CD4-positive, alpha-beta T cell (primary cell): ENCODE measurements around the gene FARP1. TPM values are rescaled to one million over a fixed set of nuclear protein-coding genes. Genes with fewer than 3 reads are reported as not detected.

Experiments
- ATAC-seq: fragments of 200-7000 bp; cut with Tn5 transposase; one replicate; pipeline ENCODE4 v1.10.0; 2022; ENCODE audit warnings: mild to moderate bottlenecking; ENCODE audit not compliant: poor library complexity
- CTCF ChIA-PET: fragments of 350-600 bp; sonication (Branson Sonifier 250); formaldehyde crosslinking; loops from one replicate; lab custom pipeline; 2021; ENCODE audit warnings: antibody characterized with exemption, inconsistent platforms; lab: Charles Lee
- POLR2A ChIA-PET: fragments of 350-600 bp; sonication (Branson Sonifier 250); formaldehyde crosslinking; loops from one replicate; lab custom pipeline; 2021; ENCODE audit warnings: antibody characterized with exemption, inconsistent platforms; lab: Charles Lee
- DNase-seq, 14 experiments: peaks; one replicate each; pipeline ENCODE4 v3.0.0-alpha.2; 2013 to 2020; ENCODE audit warnings: mixed read lengths in 2 of 14
- H3K27ac ChIP-seq, 2 donors: one replicate each; pipeline versions ENCODE4 v1.5.1 to v1.7.0; 2013; ENCODE audit warnings: low read length in 2 of 2, low read depth in 1 of 2, mild to moderate bottlenecking in 1 of 2
- H3K27me3 ChIP-seq, 2 experiments: 1 replicate in 1 of 2; 2 replicates in 1 of 2; pipeline versions ENCODE4 v1.6.1 to v1.7.0; 2013; ENCODE audit warnings: low read length in 2 of 2, control low read depth in 1 of 2, mild to moderate bottlenecking in 1 of 2, moderate library complexity in 1 of 2; ENCODE audit not compliant: insufficient read depth in 2 of 2, control insufficient read depth in 1 of 2
- H3K36me3 ChIP-seq: one replicate; pipeline ENCODE4 v1.6.1; 2013; ENCODE audit warnings: low read length, control low read depth; ENCODE audit not compliant: insufficient read depth
- H3K4me1 ChIP-seq: one replicate; pipeline ENCODE4 v1.6.1; 2013; ENCODE audit warnings: low read length, control low read depth; ENCODE audit not compliant: insufficient read depth
- H3K4me3 ChIP-seq: one replicate; pipeline ENCODE4 v1.5.1; 2013; ENCODE audit warnings: mild to moderate bottlenecking, low read length, moderate library complexity
- H3K9me3 ChIP-seq, 2 experiments: 1 replicate in 1 of 2; 2 replicates in 1 of 2; pipeline versions ENCODE4 v1.6.1 to v1.7.0; 2013; ENCODE audit warnings: low read length in 2 of 2, mild to moderate bottlenecking in 2 of 2, control low read depth in 1 of 2, moderate library complexity in 1 of 2; ENCODE audit not compliant: control insufficient read depth in 1 of 2, insufficient read depth in 1 of 2
- H3K27ac Mint-ChIP-seq: one replicate; pipeline ENCODE4 v1.8.0; 2020; ENCODE audit warnings: mixed read lengths
- H3K27me3 Mint-ChIP-seq: one replicate; pipeline ENCODE4 v1.8.0; 2021; ENCODE audit warnings: mixed read lengths
- H3K36me3 Mint-ChIP-seq: one replicate; pipeline ENCODE4 v1.8.0; 2021; ENCODE audit warnings: low read depth, mixed read lengths
- H3K4me1 Mint-ChIP-seq: one replicate; pipeline ENCODE4 v1.8.0; 2021; ENCODE audit warnings: low read depth, mixed read lengths
- H3K4me3 Mint-ChIP-seq: one replicate; pipeline ENCODE4 v1.8.0; 2020; ENCODE audit warnings: mild to moderate bottlenecking, mixed read lengths
- H3K9me3 Mint-ChIP-seq: one replicate; pipeline ENCODE4 v1.8.0; 2020; ENCODE audit warnings: mixed read lengths
- intact Hi-C, 2 experiments: fragments of 100-400 bp; cut with DNase I in 1 of 2; cut with micrococcal nuclease in 1 of 2; formaldehyde crosslinking; loops; one replicate each; pipeline versions ENCODE4 v1.15.1 to v1.9.0; 2023 to 2025; cut with DNase I, micrococcal nuclease
- total RNA-seq, 174 experiments: library from RNA in 2 of 174; stranded (reverse) in 2 of 174; gene quantifications; one replicate each; pipeline ENCODE4 v1.2.3 and lab custom pipeline; 2021 to 2026
- TF ChIP-seq, protein P1 (sequence below): fragments of 200-600 bp; IDR thresholded peaks from one replicate; pipeline ENCODE4 v1.8.0; 2022; ENCODE audit warnings: antibody characterized with exemption, mild to moderate bottlenecking

The FARP1 gene
- total RNA-seq, 2 experiments from 2014 or later: 0.30 TPM; not detected in 1

DNA sequence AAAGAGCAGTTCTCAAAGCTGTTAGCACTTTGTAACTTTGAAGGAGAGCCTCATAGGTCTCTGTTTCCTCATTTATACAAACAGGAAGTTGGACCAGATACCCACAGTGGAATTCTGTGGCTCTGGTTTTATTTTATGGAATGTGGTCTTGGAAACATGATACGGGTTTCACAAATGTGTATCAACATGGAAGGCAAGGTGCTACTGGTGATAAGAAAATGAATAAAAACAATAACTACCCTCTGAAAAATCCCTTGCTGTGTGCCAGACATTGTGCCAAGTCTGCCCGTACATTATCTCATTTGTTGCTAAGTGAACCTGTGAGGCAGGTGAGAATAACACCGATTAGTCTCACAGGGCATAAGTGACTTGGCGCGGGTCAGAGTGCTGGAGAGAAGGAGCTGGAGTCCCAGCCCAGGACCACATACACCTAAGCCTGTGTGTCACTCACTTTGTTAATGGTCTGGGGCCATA, 79.2 kb downstream of the FARP1 start:
- ChIA-PET POLR2A (no interaction called here), CTCF (no interaction called here)
- H3K4me1 ChIP-seq: no peaks in the 10 kb centered on the region
- H3K27me3 ChIP-seq: no peaks in the 10 kb centered on the region
- no peak overlapping the region for H3K4me3 ChIP-seq
- no peaks in the 10 kb centered on the region for H3K36me3 ChIP-seq
- Mint-ChIP-seq H3K27ac (no peak overlapping the region), H3K9me3 (no peaks in the 10 kb centered on the region), H3K4me1 (no peaks in the 10 kb centered on the region), H3K36me3 (no peaks in the 10 kb centered on the region), H3K27me3 (peaks cover 33% of the 10 kb centered on the region), H3K4me3 (no peak overlapping the region)
- TF ChIP-seq, protein P1, sequence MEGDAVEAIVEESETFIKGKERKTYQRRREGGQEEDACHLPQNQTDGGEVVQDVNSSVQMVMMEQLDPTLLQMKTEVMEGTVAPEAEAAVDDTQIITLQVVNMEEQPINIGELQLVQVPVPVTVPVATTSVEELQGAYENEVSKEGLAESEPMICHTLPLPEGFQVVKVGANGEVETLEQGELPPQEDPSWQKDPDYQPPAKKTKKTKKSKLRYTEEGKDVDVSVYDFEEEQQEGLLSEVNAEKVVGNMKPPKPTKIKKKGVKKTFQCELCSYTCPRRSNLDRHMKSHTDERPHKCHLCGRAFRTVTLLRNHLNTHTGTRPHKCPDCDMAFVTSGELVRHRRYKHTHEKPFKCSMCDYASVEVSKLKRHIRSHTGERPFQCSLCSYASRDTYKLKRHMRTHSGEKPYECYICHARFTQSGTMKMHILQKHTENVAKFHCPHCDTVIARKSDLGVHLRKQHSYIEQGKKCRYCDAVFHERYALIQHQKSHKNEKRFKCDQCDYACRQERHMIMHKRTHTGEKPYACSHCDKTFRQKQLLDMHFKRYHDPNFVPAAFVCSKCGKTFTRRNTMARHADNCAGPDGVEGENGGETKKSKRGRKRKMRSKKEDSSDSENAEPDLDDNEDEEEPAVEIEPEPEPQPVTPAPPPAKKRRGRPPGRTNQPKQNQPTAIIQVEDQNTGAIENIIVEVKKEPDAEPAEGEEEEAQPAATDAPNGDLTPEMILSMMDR: no peak
- no peaks in the 10 kb centered on the region for H3K9me3 ChIP-seq
- ATAC-seq (no peak), DNase-seq (no peak)
- no peak overlapping the region for H3K27ac ChIP-seq
- intact Hi-C loops: no loop called here

DNA sequence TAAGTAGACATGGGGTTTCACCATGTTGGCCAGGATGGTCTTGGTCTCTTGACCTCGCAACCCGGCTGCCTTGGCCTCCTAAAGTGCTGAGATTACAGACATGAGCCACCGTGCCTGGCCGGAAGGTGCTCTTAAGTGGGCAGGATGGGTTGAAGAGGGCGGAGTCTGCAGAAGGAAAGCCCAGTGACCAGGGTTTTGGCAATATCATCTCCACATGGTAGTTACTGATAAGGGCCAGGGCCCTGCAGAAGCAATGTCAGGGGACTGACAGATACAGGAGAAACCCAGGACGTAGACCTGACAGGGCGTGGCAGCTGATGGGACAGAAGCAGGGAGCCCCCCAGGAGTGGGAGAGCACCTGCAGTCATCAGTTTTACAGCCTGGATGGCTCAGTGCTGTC, 79.9 kb downstream of the FARP1 start:
- ChIA-PET CTCF (no interaction called here), POLR2A (no interaction called here)
- no peak for ATAC-seq
- no peaks in the 10 kb centered on the region for H3K4me1 Mint-ChIP-seq
- intact Hi-C loops: no loop called here
- Histone ChIP-seq H3K36me3 (no peaks in the 10 kb centered on the region), H3K27me3 (no peaks in the 10 kb centered on the region), H3K9me3 (no peaks in the 10 kb centered on the region), H3K27ac (no peak overlapping the region), H3K4me1 (no peaks in the 10 kb centered on the region), H3K4me3 (no peak overlapping the region)
- peaks cover 40% of the 10 kb centered on the region for H3K27me3 Mint-ChIP-seq
- no peak overlapping the region for H3K4me3 Mint-ChIP-seq
- DNase-seq: no peak
- no peaks in the 10 kb centered on the region for H3K9me3 Mint-ChIP-seq
- TF ChIP-seq, protein P1: no peak
- no peak overlapping the region for H3K27ac Mint-ChIP-seq
- no peaks in the 10 kb centered on the region for H3K36me3 Mint-ChIP-seq

DNA sequence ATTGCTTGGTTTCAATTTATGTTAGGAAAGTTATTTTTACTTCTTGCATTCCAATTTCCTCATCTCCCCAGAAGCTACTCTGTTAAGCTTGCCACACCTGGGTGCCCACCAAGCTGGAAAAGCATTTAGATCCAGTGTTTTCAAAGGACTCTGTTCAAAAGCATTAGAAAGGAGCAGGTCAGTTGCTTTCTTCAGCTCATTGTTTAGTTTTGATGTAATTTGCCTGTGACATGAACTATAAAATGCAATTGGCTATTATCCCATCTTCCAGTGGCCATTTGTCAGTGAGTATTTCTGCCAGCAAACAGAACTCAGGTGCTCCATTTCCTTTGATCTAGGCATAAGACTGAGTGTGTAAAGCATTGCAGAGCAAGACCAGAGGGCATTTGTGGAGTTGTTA, 80.8 kb downstream of the FARP1 start:
- DNase-seq: no peak
- no peak overlapping the region for H3K4me3 Mint-ChIP-seq
- H3K27ac Mint-ChIP-seq: no peak overlapping the region
- TF ChIP-seq, protein P1: no peak
- ChIA-PET POLR2A (no interaction called here), CTCF (no interaction called here)
- H3K4me1 Mint-ChIP-seq: no peaks in the 10 kb centered on the region
- Histone ChIP-seq H3K4me1 (no peaks in the 10 kb centered on the region), H3K27me3 (no peaks in the 10 kb centered on the region), H3K27ac (no peak overlapping the region), H3K4me3 (no peak overlapping the region), H3K36me3 (no peaks in the 10 kb centered on the region), H3K9me3 (no peaks in the 10 kb centered on the region)
- intact Hi-C loops: no loop called here
- ATAC-seq: no peak
- H3K27me3 Mint-ChIP-seq: peaks cover 36% of the 10 kb centered on the region
- H3K9me3 Mint-ChIP-seq: no peaks in the 10 kb centered on the region
- H3K36me3 Mint-ChIP-seq: no peaks in the 10 kb centered on the region
